ENCODE measurements around the gene TRIM38. TPM values are rescaled to one million over a fixed set of nuclear protein-coding genes. Genes with fewer than 3 reads are reported as not detected.

The TRIM38 gene
- total and polyA plus RNA-seq, 2 of the 13 experiments (the other 11 are each of a cell fraction or from before 2014, with no cell fraction given): 2.5 to 3.1 TPM

GRCh38 chr6:26025894-26026832 lies 63.6 kb downstream of the TRIM38 start (continued):
- TF ChIP-seq ZNF362 (CRISPR knock-in tag; IDR thresholded peaks at IDR 0.05; ENCODE audit: borderline replicate concordance) (no peak), HOMEZ (CRISPR knock-in tag; IDR thresholded peaks at IDR 0.05; ENCODE audit: low read depth) (peak; percentile 72; the same call in 1 of the 2 replicates), ZNF775 (CRISPR knock-in tag; IDR thresholded peaks at IDR 0.05; ENCODE audit: borderline replicate concordance) (no peak), SAP130 (CRISPR knock-in tag; IDR thresholded peaks at IDR 0.05; ENCODE audit: low read depth) (peak; percentile 96), ZNF781 (CRISPR knock-in tag; IDR thresholded peaks at IDR 0.05; ENCODE audit: borderline replicate concordance, not compliant biosample characterization) (peak; percentile 55), ZNF883 (CRISPR knock-in tag; IDR thresholded peaks at IDR 0.05; ENCODE audit: not compliant biosample characterization) (no peak), MYPOP (CRISPR knock-in tag; IDR thresholded peaks at IDR 0.05) (no peak; the same call in 1 of the 2 replicates), NR3C1 (CRISPR knock-in tag; IDR thresholded peaks at IDR 0.05) (no peak), BHLHE40 (IDR thresholded peaks at IDR 0.05; ENCODE audit: low read length) (0 out of 2 replicates have a peak, but pooled peaks have one; percentile 29), ARID4A (CRISPR knock-in tag; IDR thresholded peaks at IDR 0.05; ENCODE audit: borderline replicate concordance) (no peak), ZNF580 (CRISPR knock-in tag; IDR thresholded peaks at IDR 0.05; ENCODE audit: borderline replicate concordance, low read depth) (peak; percentile 85), ZKSCAN5 (CRISPR knock-in tag; IDR thresholded peaks at IDR 0.05) (no peak), LBX2 (CRISPR knock-in tag; IDR thresholded peaks at IDR 0.05; ENCODE audit: borderline replicate concordance) (no peak), SMAD1 (CRISPR knock-in tag; IDR thresholded peaks at IDR 0.05; ENCODE audit: borderline replicate concordance, low read depth) (no peak), ZNF3 (CRISPR knock-in tag; IDR thresholded peaks at IDR 0.05) (no peak), AGO1 (IDR thresholded peaks at IDR 0.05; ENCODE audit: low read depth, low read length, poor library complexity, severe bottlenecking) (no peak), SRF (IDR thresholded peaks at IDR 0.05; ENCODE audit: low read depth, low read length) (peak; percentile 72; the same call in 1 of the 2 replicates), ZNF331 (CRISPR knock-in tag; IDR thresholded peaks at IDR 0.05) (peak; percentile 56; the same call in 1 of the 2 replicates), ZNF547 (CRISPR knock-in tag; IDR thresholded peaks at IDR 0.05) (no peak)
